ENCODE measurements around the gene FOXK2.
"Not testable (repeated sequence)": the region's sequence is repeated elsewhere in the genome, so short reads cannot be mapped to it uniquely, and the experiment has no call there.

FOXK2 gene

DNA sequence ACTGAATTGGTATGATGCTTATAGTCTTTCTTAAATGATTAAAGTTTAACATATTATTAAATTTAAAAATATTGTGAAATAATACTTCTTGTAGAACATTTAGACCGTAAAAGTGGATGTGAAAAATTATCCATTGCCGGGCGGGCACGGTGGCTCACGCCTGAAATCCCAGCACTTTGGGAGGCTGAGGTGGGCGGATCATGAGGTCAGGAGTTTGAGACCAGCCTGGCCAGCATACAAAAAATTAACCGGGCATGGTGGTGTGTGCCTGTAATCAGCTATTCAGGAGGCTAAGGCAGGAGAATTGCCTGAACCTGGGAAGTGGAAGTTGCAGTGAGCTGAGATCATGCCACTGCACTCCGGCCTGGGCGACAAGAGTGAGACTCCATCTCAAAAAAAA lies 17.7 kb downstream of the FOXK2 start:
- H3K79me2 ChIP-seq (ENCODE audit: control insufficient read depth, insufficient read depth, low read length, unreplicated experiment) = peaks cover 95% of the 10 kb centered on the region
- not testable (repeated sequence) for H2AFZ ChIP-seq (ENCODE audit: low read length, unreplicated experiment); H3K27me3 ChIP-seq (ENCODE audit: insufficient read depth, low read length); H3K36me3 ChIP-seq (ENCODE audit: insufficient read depth, low read length)
- H3K27ac ChIP-seq (ENCODE audit: low read depth, low read length) = peak overlapping the region; percentile 88
- peak overlapping the region; percentile 61; the same call in 1 of the 2 replicates for H3K4me3 ChIP-seq (ENCODE audit: low read depth, low read length)
- peaks cover 30% of the 10 kb centered on the region for H3K4me1 ChIP-seq (ENCODE audit: control insufficient read depth, insufficient read depth, low read length, unreplicated experiment)

DNA sequence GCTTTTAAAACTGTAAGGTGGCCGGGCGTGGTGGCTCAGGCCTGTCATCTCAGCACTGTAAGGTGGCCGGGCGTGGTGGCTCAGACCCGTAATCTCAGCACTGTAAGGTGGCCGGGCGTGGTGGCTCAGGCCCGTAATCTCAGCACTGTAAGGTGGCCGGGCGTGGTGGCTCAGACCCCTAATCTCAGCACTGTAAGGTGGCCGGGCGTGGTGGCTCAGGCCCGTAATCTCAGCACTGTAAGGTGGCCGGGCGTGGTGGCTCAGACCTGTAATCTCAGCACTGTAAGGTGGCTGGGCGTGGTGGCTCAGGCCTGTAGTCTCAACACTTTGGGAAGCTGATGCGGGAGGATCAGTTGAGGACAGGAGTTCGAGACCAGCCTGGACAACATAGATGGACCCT lies 19.5 kb downstream of the FOXK2 start:
- H3K4me1 ChIP-seq (ENCODE audit: control insufficient read depth, insufficient read depth, low read length, unreplicated experiment) = peaks cover 30% of the 10 kb centered on the region
- H3K27ac ChIP-seq (ENCODE audit: low read depth, low read length) = not testable (repeated sequence)
- H3K79me2 ChIP-seq (ENCODE audit: control insufficient read depth, insufficient read depth, low read length, unreplicated experiment) = peaks cover 94% of the 10 kb centered on the region

DNA sequence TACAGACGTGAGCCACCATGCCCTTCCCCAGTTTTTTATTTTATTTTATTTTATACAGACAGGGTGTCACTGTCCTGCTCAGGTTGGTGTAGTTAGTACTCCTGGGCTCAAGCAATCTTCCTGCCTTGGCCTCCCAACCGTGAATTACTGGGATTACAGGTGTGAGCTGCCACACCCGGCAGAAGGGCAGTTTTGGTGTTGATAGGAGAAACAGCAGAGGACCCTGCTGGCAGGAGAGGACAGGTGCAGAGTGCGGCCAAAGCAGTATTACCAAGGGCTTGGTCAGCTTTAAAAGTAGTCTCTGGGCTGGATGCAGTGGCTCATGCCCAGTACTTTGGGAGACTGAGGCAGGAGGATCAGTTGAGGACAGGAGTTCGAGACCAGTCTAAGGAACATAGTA lies 22.9 kb downstream of the FOXK2 start:
- no peak overlapping the region for H3K27ac ChIP-seq (ENCODE audit: low read depth, low read length)
- H3K4me1 ChIP-seq (ENCODE audit: control insufficient read depth, insufficient read depth, low read length, unreplicated experiment) = peaks cover 5% of the 10 kb centered on the region
- H3K79me2 ChIP-seq (ENCODE audit: control insufficient read depth, insufficient read depth, low read length, unreplicated experiment) = peaks cover 96% of the 10 kb centered on the region
- H3K4me3 ChIP-seq (ENCODE audit: low read depth, low read length) = no peak overlapping the region
- no peak overlapping the region for H2AFZ ChIP-seq (ENCODE audit: low read length, unreplicated experiment)
- no peaks in the 10 kb centered on the region for H3K36me3 ChIP-seq (ENCODE audit: insufficient read depth, low read length)
- H3K27me3 ChIP-seq (ENCODE audit: insufficient read depth, low read length) = no peaks in the 10 kb centered on the region

More for the DNA sequence above, 19.5 kb downstream of the FOXK2 start:
- H2AFZ ChIP-seq (ENCODE audit: low read length, unreplicated experiment); H3K27me3 ChIP-seq (ENCODE audit: insufficient read depth, low read length); H3K4me3 ChIP-seq (ENCODE audit: low read depth, low read length); H3K36me3 ChIP-seq (ENCODE audit: insufficient read depth, low read length): not testable (repeated sequence)

DNA sequence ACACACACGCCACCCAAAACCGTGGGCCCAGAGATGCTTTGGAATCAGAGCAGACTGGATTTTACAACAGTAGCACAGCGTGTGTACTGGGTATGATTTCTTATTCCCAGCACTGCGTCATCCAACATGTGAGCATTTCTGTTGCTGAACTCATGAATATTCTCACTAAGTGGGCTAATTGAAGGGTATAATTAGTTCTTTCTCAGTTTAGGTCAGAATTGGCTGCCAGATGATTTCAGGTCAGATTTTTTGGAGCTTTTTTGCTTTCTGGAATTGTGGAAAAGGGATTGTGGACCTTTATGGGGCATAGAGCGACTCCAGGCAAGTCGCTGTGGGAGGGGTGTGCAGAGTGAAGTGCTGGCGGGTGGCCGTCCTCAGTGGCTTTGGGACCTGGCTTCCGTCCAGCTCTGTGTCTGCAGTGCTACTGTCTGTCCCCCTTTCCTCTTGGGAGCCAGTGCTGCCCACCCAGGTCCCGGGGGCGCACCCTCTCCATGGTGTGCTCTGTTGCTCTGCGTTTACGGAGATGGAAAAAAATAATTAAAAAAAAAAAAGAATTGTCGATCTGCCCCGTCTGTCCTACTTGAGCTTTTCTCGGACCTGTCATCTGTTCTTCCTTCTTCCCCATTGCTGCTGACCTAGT lies 25.0 kb downstream of the FOXK2 start:
- H3K4me3 ChIP-seq (ENCODE audit: low read depth, low read length) = no peak overlapping the region
- H3K4me1 ChIP-seq (ENCODE audit: control insufficient read depth, insufficient read depth, low read length, unreplicated experiment) = no peaks in the 10 kb centered on the region
- no peak overlapping the region for H3K27ac ChIP-seq (ENCODE audit: low read depth, low read length)
- peaks cover 95% of the 10 kb centered on the region for H3K79me2 ChIP-seq (ENCODE audit: control insufficient read depth, insufficient read depth, low read length, unreplicated experiment)
- no peaks in the 10 kb centered on the region for H3K36me3 ChIP-seq (ENCODE audit: insufficient read depth, low read length)
- H2AFZ ChIP-seq (ENCODE audit: low read length, unreplicated experiment) = no peak overlapping the region
- no peaks in the 10 kb centered on the region for H3K27me3 ChIP-seq (ENCODE audit: insufficient read depth, low read length)

DNA sequence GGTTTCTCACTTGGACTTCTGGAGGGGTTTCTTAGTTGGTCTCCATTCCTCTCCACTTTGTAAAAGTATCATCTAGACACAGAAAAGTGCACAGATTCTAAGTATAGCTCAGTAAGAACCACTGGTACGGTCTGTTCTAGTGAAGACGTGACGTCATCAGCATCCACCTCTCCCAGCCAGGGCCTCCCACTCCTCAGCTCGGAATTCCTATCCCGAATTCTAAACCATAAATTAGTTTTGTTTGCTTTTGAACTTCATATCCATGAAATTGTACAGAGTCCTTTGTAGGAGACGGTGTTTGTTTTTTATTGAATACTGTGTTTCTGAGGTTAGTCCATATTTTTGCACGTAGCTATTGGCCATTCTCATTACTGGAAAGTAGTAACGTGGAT lies 25.5 kb downstream of the FOXK2 start:
- Histone ChIP-seq H3K4me3 (ENCODE audit: low read depth, low read length) (no peak overlapping the region), H3K27me3 (ENCODE audit: insufficient read depth, low read length) (no peaks in the 10 kb centered on the region), H2AFZ (ENCODE audit: low read length, unreplicated experiment) (no peak overlapping the region), H3K36me3 (ENCODE audit: insufficient read depth, low read length) (no peaks in the 10 kb centered on the region), H3K4me1 (ENCODE audit: control insufficient read depth, insufficient read depth, low read length, unreplicated experiment) (no peaks in the 10 kb centered on the region), H3K27ac (ENCODE audit: low read depth, low read length) (no peak overlapping the region), H3K79me2 (ENCODE audit: control insufficient read depth, insufficient read depth, low read length, unreplicated experiment) (peaks cover 95% of the 10 kb centered on the region)

DNA sequence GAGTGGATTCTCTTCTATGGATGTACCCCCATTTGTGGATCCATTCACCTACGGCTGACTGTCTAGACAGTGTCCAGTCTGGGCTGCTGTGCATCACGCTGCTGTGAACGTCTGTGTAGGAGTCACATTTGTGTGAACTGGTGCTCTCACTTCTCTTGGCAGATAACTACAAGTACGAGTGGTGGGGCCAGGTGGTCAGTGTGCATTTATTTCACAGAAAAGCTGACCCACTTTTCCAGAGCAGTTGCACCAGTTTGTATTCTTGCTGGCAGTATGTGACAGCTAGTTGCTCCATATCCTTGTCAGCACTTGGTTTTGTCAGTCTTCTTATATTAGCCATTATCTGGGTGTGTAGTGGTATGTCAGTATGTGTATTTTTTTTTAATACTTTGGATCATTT lies 28.4 kb downstream of the FOXK2 start:
- Histone ChIP-seq H3K36me3 (ENCODE audit: insufficient read depth, low read length) (no peaks in the 10 kb centered on the region), H3K27me3 (ENCODE audit: insufficient read depth, low read length) (no peaks in the 10 kb centered on the region), H3K4me1 (ENCODE audit: control insufficient read depth, insufficient read depth, low read length, unreplicated experiment) (no peaks in the 10 kb centered on the region), H3K79me2 (ENCODE audit: control insufficient read depth, insufficient read depth, low read length, unreplicated experiment) (peaks cover 88% of the 10 kb centered on the region), H3K27ac (ENCODE audit: low read depth, low read length) (no peak overlapping the region), H2AFZ (ENCODE audit: low read length, unreplicated experiment) (no peak overlapping the region), H3K4me3 (ENCODE audit: low read depth, low read length) (no peak overlapping the region)

DNA sequence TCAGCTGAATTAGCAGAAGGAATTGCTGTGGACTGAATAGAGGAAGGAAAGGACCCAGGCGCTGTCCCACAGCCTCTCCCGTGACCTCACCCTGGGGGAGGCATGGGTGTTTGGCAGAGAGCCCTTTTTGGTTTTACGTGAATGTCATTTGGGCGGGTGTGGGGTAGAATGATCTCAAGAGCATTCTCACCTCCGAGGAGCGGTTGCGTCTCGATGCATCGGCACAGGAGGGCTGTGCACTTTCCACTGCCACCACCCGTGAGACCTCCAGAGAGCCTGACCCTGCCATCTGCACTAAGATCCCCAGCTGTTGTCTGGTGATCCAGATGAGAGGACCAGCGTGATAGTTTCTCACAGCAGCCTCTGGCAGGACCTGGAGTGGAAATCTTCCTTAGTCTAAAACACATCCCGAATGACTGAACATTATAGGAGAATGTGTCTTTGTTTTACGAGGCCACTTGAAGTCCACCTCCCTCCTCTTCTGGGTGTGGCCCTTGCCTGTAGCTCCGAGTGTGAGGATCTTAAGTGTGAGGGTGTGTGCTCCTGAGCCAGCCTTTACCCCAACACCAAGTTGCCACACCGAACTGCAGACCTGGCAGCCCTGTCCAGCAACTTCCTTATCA lies 29.3 kb downstream of the FOXK2 start:
- Histone ChIP-seq H3K27ac (ENCODE audit: low read depth, low read length) (no peak overlapping the region), H3K79me2 (ENCODE audit: control insufficient read depth, insufficient read depth, low read length, unreplicated experiment) (peaks cover 89% of the 10 kb centered on the region), H3K27me3 (ENCODE audit: insufficient read depth, low read length) (no peaks in the 10 kb centered on the region), H3K4me1 (ENCODE audit: control insufficient read depth, insufficient read depth, low read length, unreplicated experiment) (no peaks in the 10 kb centered on the region), H3K4me3 (ENCODE audit: low read depth, low read length) (no peak overlapping the region), H3K36me3 (ENCODE audit: insufficient read depth, low read length) (no peaks in the 10 kb centered on the region), H2AFZ (ENCODE audit: low read length, unreplicated experiment) (no peak overlapping the region)

DNA sequence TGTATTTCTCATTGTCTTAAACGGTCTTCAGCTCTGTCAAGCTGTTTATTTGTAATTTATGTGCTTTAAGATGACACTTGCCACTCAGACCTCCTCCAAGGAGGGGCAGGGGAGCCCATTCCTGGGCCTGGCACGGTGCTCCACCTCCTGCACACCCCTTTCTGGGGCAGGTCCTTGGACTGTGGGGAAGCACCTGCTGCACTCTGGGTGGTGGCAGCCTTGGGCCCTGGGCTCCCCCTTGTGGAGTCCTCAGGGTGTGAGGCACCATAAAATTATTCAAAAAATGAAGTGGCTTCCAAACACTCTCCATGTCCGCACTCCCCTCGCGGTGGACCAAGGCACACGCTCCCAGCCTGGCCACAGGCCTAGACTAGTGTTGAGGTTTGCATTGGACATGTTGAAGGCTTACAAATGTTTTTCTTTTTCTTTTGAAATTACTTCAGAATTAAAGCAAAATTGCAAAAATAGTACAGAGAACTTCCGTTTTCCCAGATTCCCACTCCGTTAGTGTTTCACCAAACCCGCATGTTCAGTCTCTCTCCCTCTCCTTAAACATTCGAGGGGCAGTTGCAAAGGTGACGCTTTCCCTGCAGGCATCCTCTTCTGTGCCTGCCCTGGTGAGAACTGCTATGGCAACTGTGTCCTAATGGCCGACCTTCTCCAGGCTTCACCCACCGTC lies 32.4 kb downstream of the FOXK2 start:
- Histone ChIP-seq H2AFZ (ENCODE audit: low read length, unreplicated experiment) (no peak overlapping the region), H3K27me3 (ENCODE audit: insufficient read depth, low read length) (no peaks in the 10 kb centered on the region), H3K79me2 (ENCODE audit: control insufficient read depth, insufficient read depth, low read length, unreplicated experiment) (peaks cover 81% of the 10 kb centered on the region), H3K4me3 (ENCODE audit: low read depth, low read length) (no peak overlapping the region), H3K4me1 (ENCODE audit: control insufficient read depth, insufficient read depth, low read length, unreplicated experiment) (peaks cover 3% of the 10 kb centered on the region), H3K27ac (ENCODE audit: low read depth, low read length) (no peak overlapping the region), H3K36me3 (ENCODE audit: insufficient read depth, low read length) (no peaks in the 10 kb centered on the region)

DNA sequence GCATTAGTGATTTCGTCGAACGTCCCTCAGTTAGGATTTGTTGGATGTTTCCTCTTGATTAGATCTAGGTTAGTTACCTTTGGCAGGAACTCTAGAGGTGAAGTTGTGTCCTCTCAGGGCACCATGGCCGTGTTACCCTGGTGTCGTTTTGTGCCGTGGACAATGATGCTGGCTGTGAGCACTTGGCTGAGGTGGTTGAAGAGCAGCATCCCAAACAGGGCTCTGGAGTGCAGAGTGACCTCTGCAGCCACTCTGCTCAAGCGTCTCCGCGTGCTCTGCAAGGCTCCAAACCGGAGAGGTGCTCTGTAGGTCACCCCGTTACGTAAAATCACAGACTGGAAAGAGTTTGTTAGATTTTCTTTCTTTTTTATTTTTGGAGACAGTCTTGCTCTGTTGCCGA lies 33.0 kb downstream of the FOXK2 start:
- Histone ChIP-seq H3K36me3 (ENCODE audit: insufficient read depth, low read length) (no peaks in the 10 kb centered on the region), H3K4me1 (ENCODE audit: control insufficient read depth, insufficient read depth, low read length, unreplicated experiment) (peaks cover 3% of the 10 kb centered on the region), H3K27ac (ENCODE audit: low read depth, low read length) (no peak overlapping the region), H2AFZ (ENCODE audit: low read length, unreplicated experiment) (no peak overlapping the region), H3K79me2 (ENCODE audit: control insufficient read depth, insufficient read depth, low read length, unreplicated experiment) (peaks cover 78% of the 10 kb centered on the region), H3K27me3 (ENCODE audit: insufficient read depth, low read length) (no peaks in the 10 kb centered on the region), H3K4me3 (ENCODE audit: low read depth, low read length) (no peak overlapping the region)

DNA sequence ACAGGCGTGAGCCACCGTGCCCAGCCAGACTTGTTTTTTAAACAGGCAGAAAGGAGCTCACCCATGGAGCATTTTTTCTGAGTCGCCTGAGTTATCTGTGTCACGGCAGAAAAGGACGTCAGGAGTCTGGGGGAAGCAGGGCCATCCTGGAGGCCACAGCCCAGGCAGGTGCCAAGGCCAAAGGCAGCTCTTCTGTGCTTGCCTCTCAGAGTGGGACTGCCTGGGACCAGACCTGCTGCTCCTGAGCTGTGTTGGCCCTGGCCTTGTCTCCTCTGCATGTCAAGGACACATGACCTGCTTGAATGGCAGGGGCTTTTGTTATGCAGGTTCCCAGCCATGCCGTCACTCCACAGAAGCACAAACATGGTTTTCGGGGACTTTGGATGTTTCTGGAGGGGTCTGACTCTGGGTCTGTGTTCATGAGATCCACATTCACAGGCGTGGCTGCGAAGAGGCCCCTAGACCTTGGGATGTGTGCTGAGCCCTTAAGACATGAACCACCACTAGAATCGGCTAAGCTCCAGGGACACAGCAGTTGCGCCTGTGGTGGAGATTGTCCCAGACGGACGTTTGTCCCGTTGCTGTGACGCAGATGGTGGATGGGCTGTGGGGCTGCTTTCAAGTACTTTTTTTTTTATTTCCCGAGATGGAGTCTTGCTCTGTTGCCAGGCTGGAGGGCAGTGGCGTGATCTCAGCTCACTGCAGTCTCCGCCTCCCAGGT lies 33.8 kb downstream of the FOXK2 start:
- Histone ChIP-seq H3K27me3 (ENCODE audit: insufficient read depth, low read length) (no peaks in the 10 kb centered on the region), H3K27ac (ENCODE audit: low read depth, low read length) (no peak overlapping the region), H2AFZ (ENCODE audit: low read length, unreplicated experiment) (no peak overlapping the region), H3K4me1 (ENCODE audit: control insufficient read depth, insufficient read depth, low read length, unreplicated experiment) (peaks cover 3% of the 10 kb centered on the region), H3K36me3 (ENCODE audit: insufficient read depth, low read length) (no peaks in the 10 kb centered on the region), H3K79me2 (ENCODE audit: control insufficient read depth, insufficient read depth, low read length, unreplicated experiment) (peaks cover 78% of the 10 kb centered on the region), H3K4me3 (ENCODE audit: low read depth, low read length) (no peak overlapping the region)
